Measurements from ENCODE around the gene CAPN14.

The CAPN14 gene, protein sequence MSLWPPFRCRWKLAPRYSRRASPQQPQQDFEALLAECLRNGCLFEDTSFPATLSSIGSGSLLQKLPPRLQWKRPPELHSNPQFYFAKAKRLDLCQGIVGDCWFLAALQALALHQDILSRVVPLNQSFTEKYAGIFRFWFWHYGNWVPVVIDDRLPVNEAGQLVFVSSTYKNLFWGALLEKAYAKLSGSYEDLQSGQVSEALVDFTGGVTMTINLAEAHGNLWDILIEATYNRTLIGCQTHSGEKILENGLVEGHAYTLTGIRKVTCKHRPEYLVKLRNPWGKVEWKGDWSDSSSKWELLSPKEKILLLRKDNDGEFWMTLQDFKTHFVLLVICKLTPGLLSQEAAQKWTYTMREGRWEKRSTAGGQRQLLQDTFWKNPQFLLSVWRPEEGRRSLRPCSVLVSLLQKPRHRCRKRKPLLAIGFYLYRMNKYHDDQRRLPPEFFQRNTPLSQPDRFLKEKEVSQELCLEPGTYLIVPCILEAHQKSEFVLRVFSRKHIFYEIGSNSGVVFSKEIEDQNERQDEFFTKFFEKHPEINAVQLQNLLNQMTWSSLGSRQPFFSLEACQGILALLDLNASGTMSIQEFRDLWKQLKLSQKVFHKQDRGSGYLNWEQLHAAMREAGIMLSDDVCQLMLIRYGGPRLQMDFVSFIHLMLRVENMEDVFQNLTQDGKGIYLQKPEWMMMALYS

DNA sequence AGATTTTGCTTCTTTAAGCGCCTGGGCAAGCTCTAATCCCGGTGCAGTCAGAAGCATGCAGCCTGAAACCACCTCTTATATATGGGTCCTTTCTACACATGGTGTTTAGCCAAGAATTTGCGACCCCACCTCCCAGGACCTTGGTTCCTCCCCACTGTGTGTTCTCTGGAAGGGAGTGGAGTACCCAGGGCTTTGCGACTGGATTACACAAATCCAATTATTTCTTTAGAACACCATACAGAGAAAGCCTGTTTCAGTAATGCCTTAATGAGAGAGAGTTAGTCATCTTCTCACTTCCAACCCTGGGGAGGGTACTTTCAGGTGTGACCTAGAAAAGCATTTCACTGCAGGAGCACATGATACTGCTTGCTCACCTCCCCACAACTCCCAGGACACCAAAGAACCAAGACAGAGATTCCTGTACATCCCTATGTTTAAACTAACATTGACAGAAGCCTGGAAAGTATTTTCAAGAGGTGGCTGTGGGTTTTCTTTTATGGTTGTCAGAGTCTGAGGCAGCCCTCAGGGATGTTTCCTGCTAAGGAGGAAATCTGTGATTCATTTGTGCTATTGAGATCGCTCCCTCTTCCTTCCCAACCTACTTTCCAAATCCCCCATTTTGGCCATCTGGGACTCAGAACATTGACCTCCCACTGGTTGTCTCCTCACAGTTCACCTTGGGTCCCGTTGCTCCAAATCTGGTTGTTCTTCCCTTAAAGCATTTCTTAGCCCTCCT, at the start of gene CAPN14:
CAPN14 (minus strand) TSS at position 51 of the 736 bp plus-strand sequence. CDS start 12,068 bp downstream, outside the sequence.
- DNase-seq (ENCODE audit: low read depth, low spot score) = no peak

DNA sequence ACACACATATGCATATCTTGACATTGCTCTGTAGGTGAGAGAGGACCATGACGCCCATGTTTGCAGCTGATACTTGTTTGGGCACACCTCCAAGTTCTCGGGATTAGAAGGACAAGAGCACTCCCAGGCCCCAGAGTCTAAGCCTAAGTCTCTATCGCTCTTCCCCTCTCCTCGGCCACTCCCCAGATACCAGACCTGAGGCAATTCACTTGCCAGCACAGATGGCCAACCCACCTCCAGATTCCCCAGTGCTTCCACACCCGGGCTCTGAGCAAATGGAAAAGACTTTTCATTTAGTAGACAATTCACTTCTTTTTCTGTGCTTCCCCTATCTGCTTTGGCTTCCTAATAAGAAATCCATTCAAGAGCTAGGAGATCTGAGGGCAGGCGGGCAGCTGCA, 49.5 kb upstream of the CAPN14 start:
- DNase-seq (ENCODE audit: low read depth, low spot score) = no peak

- no peak for DNase-seq (ENCODE audit: low read depth, low spot score)
Observed at GRCh38 chr2:31265234-31265633, 47.9 kb upstream of the CAPN14 start.

DNA sequence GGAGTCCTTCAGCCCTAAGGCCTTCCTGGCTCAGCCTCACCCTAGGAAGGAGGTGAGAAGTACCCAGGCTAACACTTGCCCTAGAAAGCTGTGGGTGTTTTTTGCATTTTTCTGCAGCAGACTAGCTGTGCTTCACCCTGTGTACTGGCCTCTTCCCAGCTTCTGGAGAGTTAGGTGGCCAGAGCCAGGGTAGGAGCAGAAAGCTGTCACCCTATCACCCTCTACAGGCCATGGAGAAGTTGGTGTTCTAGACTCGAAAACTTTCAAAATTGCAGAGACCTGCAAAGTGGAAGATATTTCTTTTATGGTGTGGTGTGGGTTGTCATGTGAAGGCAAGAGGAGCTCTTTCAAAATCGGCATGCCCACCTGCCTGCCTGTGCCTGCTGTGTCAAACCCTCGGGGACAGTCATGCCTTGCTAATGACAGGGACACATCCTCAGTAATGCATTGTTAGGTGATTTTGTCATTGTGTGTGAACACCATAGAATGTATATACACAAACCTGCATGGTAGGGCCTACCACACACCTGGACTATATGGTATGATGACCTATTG, 46.4 kb upstream of the CAPN14 start:
- DNase-seq (ENCODE audit: low read depth, low spot score) = no peak

DNA sequence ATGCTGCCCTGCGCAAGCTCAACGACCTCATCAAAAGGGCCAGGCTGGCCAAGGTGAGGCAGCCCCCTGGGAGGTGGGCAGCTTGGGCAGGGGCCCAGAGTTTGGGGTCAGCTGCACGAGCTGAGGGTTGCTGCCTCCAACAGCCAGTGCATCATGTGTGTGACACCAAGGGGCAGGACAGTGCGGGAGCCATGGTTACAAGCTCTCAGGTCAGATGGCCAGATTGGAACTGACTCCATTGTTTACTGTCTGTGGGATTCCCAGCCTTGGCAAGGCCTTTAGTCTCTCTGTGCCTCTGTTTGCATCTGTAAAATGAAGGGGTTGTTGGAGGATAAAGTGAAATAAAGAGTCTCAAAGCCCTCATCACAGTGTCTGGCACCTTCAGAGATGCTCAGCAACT, 43.6 kb upstream of the CAPN14 start:
- no peak for DNase-seq (ENCODE audit: low read depth, low spot score)

DNA sequence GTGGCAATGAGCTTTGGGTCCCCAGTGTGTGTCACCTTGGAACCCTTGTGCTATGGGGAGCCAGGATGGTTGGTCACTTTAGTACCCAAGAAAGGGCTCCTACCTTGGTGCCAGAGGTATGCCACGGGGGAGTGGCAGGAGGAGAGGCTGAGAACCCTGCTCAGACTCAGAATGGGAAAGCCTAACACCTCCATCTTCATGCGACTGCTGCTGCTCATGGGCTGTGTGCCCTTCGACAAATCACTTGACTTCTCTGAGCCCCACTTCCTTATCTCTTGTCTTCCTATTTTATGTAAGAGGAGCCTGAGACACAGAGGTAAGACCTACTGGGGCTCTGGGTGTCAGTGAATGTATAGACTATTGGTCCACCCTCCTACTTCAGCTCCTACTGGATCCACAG, 41.8 kb upstream of the CAPN14 start:
- DNase-seq (ENCODE audit: low read depth, low spot score) = no peak

- DNase-seq (ENCODE audit: low read depth, low spot score) = no peak
Observed at GRCh38 chr2:31258351-31258750, 41.0 kb upstream of the CAPN14 start.

DNA sequence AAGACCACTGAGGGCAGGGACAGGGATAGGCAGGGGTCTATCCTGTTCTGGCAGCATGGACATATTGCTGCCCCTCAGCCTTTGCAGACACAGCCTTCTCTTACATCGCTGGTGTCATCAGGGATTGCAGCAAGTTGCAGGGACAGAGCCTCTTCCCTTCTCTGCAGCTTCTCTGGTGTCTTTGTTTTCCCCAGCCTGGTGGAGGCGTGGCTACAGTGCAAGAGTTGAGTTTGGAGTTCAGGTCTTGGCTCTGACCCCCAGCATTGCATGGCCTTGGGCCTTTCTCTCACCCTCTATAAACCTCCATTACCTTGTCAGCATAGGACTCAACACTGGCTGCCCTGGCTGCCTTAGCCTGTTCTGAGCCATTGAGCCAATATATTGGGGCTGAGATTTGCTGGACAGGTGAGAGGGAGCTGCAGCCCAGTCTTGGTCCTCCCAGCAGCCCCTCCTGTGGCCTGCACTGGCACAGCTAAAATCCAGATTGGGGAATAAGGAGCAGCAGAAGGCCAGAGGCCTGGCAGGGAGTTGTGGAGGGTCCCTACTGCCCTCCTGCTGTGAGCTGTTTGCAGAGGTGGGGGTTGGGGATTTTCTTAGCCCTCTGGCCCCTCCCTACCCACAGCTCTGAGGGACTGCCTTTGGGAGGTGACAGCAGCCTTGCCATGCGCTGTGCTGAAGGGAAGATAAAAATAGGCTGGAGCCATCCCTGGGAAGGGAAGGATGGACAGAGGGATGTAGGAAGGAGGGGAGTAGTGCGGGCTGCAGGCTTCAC, 39.5 kb upstream of the CAPN14 start:
- DNase-seq (ENCODE audit: low read depth, low spot score) = no peak

DNA sequence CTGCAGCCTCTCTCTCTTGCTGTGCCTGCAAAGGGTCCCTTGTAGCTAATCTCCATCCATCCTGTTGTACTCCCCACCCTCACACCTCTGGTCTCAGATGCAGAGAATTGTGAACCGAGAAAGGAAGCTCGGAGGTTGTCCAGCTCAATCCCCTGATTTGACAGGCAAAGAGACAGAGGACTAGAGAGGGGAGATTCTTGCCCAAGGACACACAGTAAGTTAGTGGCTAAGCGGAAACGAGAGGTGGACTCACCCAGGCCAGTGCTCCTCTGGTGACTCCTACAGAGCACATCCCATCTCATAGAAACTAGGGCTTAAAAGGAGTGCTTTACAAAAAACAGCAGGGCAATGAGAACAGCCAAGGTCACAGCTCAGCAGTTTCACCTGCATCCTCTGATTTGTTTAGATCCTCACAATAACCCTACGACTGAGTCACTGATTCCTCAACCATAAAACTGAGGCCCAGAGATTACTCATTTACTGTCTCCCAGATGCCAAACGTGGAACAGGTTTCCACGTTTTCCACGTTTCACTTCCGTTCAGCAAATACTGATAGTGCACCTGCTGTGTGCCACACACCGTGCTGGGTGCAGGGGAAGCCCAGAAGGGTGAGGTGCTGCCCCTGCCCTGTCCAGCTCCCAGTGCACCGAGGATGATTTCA, 38.7 kb upstream of the CAPN14 start:
- DNase-seq (ENCODE audit: low read depth, low spot score) = no peak

DNA sequence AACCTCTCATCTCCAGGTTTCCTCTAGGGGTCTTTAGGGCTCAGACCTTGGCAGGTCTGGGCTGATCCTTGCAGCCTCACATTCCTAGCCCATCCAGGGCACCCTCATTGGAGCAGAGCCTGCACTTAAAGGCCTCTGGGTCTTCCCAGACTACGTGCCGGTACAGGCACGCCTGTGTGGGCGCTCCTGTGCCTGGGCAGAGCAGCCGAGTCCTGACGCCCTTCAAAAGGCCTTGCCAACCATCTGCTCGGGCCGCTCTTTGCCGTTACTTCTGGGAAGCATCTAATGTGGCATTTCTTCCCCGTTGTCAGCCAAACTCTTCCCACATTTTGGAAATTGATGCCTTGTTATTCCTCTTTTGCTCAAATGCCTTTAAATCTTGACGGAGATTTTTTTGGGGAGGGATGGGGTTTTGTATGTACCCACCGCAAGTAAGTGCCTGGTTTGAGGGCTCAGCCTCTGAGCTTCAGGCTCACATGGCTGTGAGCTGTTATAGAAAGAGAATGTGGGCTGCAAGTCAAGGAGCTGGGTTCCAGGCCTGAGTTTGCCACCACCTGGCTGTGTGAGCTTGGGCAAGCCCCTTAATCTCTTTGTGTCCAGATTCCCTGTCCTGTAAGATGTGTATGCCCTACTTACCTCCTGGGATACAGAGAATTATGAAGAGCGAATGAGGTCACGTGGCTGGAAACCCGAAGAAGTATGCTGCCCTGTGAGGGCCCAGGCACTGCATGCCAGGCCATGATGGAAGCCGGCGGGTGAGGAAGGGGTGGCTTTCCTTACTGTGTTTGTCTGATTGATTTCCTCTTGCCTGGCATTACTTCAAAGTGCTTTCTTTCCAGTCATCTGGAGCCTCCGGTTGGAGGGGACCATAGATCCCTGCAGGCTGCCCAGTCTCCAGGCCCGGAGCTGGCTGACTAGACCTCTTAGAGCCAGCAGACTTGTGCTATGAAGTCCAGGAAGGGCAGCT, 37.2 kb upstream of the CAPN14 start:
- DNase-seq (ENCODE audit: low read depth, low spot score) = no peak

DNA sequence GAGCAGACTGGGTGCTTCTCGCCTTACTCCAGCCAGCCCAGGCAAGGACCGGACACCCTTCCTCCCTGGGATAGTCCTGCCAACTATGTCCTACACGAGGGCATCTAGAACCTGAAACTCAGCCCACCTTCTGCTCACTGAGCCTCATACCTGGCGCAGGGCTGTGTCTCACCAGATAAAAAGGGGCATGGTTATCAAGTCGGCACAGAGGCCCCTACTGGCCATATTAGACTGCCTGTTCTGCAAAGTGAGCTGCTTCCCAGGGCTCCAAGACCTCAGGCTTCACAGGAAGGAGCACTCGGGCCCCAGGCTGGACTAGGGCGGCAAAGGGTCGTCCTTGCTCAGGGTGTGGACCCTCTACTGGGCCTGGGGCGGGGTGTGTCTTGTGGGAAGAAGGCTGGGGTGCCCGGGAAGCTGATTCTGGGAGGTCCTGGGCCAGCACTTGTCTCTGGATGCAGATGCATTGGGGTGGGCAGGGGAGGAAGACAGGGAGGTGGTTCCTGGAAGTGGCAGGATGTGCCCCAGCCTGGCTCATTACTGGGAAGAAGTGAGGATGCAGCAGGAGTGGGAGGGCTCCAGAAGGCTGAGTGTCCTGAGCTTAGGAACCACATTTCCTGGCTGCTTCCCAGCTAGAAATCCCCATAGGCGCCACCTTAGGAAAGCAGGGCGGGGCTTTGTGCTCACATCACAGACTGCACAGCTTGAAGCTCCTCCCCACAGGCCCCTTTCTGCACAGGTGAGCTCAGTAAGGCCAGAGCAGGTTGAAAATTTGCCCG, 36.2 kb upstream of the CAPN14 start:
- no peak for DNase-seq (ENCODE audit: low read depth, low spot score)

- no peak for DNase-seq (ENCODE audit: low read depth, low spot score)
Observed at GRCh38 chr2:31251851-31252250, 34.5 kb upstream of the CAPN14 start.

DNA sequence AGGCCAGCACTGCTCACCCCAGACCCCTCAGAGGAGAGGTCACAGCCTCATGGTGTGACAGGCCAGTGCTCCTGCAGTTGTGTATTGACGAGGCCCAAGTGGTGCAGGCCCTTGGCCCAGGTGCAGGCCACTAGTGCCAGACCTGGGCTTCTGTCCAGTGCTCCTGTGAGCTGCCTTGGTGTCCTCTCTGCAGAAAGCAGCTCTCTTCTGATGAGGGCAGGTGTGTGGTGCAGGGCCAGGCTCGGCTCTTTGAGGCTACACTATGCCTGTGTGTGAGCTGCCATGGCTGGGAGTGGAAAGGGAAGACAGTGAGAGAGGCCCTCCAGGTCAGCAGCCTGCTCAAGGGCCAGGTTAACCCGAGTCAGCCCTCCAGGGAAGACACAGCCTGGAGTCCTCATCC, 33.7 kb upstream of the CAPN14 start:
- no peak for DNase-seq (ENCODE audit: low read depth, low spot score)

- DNase-seq (ENCODE audit: low read depth, low spot score) = no peak
Observed at GRCh38 chr2:31249009-31249690, 31.8 kb upstream of the CAPN14 start.

- no peak for DNase-seq (ENCODE audit: low read depth, low spot score)
Observed at GRCh38 chr2:31248139-31248538, 30.8 kb upstream of the CAPN14 start.

DNA sequence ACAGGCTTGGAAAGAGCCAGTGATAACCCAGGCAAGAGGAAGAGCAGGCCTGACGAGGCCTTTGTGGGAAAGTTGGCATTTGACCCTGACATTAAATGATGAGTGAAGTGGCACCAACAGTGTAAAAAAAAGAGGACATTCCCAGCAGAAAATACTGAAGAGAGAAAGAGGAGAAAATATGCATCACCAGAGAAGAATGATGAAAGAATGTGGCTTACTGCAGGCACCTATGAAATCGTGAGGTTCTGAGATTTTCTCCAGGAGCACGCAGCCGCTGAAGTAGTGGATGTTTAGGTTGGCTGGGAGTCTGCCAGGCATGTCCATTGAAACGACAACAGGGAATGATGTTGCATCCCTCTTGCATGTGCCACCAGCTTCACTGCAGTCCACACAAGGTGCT, 30.4 kb upstream of the CAPN14 start:
- no peak for DNase-seq (ENCODE audit: low read depth, low spot score)

DNA sequence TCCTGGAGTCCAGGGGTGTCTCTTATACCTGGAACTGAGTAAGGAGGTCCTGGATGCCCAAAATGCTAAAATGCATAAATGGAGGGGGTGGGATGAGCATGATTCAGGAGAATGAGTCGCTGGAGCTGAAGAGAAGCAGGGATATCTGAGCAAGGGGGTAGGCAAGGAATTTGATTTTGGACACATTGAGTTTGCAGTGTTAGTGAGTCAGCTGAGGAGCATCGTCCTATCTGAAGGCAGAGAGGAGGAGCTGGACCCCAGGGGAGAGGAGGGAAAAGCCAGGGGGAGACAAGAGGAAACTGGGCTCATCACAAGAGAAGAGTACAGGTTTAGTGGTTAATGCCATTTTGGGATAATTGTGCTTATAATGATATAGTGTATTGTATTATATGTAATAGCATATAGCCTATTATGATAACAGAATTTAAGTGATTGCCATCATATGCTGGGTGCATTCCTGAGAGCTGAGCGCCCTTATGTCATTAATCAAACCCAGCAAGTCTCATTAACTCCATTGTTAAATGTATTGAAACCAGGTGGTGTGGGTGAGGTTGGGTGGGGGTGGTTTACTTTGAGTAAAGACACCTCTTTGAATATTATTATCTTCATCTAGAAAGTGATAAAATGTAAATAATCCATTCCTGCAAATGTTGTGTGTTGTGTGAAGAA, 29.0 kb upstream of the CAPN14 start:
- no peak for DNase-seq (ENCODE audit: low read depth, low spot score)

GRCh38 chr2:31244101-31244500, 26.8 kb upstream of the CAPN14 start:
- DNase-seq (ENCODE audit: low read depth, low spot score) = no peak
